Erythroblast (primary cell): ENCODE data around the gene DSC2.

Source experiments
- GATA1 ChIP-seq: IDR thresholded peaks from 2 replicates; pipeline ENCODE4 v1.6.1; 2011; ENCODE audit warnings: low read depth, mild to moderate bottlenecking, control low read depth, low read length, moderate library complexity
- POLR2A ChIP-seq: IDR thresholded peaks from 2 replicates; pipeline ENCODE4 v1.6.1; 2011; ENCODE audit warnings: mild to moderate bottlenecking, low read length

- TF ChIP-seq POLR2A: no peak
- no peak for TF ChIP-seq GATA1
Measured at GRCh38 chr18:31057917-31058316, 44.3 kb downstream of the DSC2 start.
